GM10266 (cell line): ENCODE measurements around the gene CACNA1G.

Source experiments
- DNase-seq: peaks from one replicate; pipeline ENCODE4 v3.0.0; 2012; ENCODE audit errors: extremely low spot score
- CTCF ChIP-seq: IDR thresholded peaks from 2 replicates; pipeline ENCODE4 v1.5.1; 2012; ENCODE audit warnings: mild to moderate bottlenecking, low read depth; ENCODE audit not compliant: control insufficient read depth, insufficient read depth; ENCODE audit errors: missing control alignments

Gene CACNA1G

GRCh38 chr17:50612281-50612680 lies 51.8 kb downstream of the CACNA1G start:
- DNase-seq, result no peak
- no peak for TF ChIP-seq CTCF

GRCh38 chr17:50613007-50613992 lies 52.8 kb downstream of the CACNA1G start:
- no peak for DNase-seq
- peak; percentile 4 for TF ChIP-seq CTCF

- DNase-seq, result no peak
- TF ChIP-seq CTCF, result no peak
Observed at GRCh38 chr17:50614471-50615051, 54.0 kb downstream of the CACNA1G start.

DNA sequence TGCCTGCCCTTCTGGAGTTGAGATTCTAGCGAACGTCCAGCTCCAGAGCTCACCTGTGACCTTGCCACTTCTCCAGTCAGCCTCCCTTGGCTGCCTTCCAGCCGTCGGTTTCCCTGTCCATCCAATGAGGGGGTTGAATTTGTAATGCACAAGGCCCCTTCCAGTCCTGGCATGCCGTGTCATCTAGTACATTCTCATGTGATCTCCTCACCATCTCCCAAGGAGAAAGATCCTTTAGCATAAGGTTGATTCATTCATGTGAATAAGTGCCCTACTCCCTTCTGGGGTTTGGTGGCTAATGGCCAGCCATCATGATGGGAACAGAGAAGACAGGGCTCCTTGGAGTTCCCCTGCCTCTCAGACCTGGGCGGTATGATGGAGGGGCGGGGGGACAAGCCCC lies 55.3 kb downstream of the CACNA1G start:
- no peak for DNase-seq
- no peak for TF ChIP-seq CTCF

GRCh38 chr17:50618300-50618699 lies 57.8 kb downstream of the CACNA1G start:
- no peak for TF ChIP-seq CTCF

DNA sequence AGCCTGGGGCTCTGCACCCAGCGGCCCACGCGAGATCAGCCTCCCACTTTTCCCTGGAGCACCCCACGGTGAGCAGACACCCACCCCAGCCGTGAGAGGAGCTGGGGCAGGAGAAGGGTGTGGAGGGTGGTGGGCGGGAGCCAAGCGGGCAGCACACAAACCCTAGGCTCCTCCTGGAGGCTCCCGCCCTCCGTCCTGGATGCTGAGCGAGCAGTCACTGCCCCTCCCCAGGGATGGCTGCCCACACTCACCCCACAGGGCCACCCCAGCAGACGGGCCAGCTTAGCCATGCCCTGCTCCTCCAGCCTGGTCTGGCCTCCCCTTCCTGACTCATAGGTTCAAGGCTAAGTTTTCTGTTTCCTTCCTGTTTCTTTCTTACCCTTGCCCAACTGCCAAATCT lies 58.4 kb downstream of the CACNA1G start:
- no peak for TF ChIP-seq CTCF
- no peak for DNase-seq

More at GRCh38 chr17:50618300-50618699, 57.8 kb downstream of the CACNA1G start:
- no peak for DNase-seq

- no peak for TF ChIP-seq CTCF
- DNase-seq, result no peak
Observed at GRCh38 chr17:50619489-50619888, 59.0 kb downstream of the CACNA1G start.
